HG02870 (cell line): ENCODE measurements around the gene SAMD8.
A peak's percentile ranks its signal among the peaks of the same experiment; 100 is the strongest.
"Not testable (repeated sequence)": the region's sequence is repeated elsewhere in the genome, so short reads cannot be mapped to it uniquely, and the experiment has no call there.

Source experiments
- ATAC-seq: cut with Tn5 transposase; IDR thresholded peaks from one replicate; pipeline ENCODE4 v1.9.1; 2021; ENCODE audit warnings: mild to moderate bottlenecking, moderate library complexity; ENCODE audit not compliant: unreplicated experiment

The SAMD8 gene

DNA sequence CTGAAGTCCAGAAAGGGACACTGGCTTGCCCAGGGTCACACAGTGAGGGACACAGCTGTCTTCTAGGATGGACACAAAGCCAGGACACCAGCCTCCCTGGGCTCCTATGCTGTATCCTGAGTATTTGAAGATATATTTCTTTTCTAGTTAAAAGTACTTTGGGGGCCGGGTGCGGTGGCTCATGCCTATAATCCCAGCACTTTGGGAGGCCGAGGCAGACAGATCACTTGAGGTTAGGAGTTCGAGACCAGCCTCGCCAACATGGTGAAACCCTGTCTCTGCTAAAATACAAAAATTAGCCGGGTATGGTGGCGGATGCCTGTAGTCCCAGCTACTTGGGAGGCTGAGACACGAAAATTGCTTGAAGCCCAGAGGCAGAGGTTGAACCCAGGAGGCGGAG lies 4.6 kb upstream of the SAMD8 start:
- ATAC-seq, result not testable (repeated sequence)

DNA sequence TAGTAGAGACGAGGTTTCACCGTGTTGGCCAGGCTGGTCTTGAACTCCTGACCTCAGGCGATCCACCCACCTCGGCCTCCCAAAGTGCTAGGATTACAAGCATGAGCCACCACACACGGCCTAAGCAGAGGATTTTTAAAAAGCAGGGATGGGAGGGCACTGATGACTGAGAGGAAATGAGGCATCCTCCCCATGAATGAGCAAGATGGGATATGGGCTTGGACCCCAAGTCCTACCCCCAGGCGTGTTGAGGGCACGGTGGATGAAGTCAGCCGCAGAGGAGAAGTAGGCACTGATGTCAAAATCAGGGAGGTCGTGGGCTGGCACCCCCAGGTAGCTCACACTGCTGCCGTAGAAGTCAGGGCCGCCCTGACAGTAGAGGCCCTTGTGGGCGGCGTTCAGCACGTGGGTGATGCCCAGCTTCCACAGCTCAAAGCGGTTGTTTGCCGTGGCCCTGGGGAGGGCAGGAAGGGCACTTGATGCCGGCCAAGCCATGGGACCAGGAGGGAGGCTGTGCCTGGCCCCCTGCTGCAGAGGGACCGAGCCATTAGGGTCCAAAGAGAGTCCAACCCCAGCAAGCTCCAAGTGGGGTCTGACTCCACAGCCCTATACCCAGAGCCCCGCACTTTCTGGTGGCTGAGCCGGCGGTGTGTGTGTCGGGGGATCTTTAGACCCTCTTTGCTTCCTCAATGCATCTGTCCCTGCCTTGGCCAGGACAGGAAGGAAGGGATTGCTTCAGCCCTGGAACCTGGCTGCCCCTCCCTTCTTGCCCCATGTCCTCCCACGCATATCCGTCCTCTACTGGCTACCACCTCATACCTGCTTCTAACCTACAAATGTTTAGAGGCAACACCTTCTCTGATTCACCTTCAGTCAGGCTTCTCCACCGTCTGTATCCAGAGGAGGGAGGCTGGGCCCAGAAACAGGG lies 3.4 kb upstream of the SAMD8 start:
- no peak for ATAC-seq

DNA sequence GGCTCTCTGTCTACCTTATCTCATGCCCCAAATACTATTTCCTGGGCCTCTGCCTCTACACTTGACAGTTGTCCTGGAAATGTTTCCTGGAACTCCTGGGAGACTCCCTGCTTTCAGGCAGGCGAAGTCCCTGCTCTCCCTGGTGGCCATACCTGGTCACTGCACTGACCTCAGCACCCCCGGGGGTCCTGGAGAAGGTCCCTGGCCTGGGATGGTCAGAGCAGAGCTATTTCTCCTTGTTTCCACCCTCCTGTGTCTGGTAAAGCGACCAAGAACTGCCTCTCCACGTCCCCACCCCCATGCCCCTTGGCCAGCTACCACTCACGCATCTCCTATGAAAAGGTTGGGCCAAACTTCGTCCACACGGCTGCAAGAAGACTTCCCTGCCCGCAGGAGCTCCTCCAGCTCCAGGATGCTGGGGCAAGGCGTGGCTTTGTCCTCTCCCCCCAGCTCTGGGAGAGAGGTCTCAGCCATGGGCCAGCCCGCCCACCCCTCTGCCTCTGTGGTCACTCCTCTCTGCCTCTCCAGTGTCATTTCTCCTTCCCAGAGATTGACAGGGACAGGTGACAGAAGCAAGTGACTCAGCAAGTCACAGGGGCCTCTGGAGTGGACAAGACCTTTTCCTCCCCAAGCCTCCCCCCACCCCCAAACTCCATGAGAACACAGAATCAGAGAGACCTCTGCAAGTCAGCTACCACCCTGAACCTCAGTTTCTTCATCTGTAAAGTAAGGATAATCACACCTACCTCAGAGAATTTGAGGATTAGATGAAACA lies 2.6 kb upstream of the SAMD8 start:
- ATAC-seq, result no peak

DNA sequence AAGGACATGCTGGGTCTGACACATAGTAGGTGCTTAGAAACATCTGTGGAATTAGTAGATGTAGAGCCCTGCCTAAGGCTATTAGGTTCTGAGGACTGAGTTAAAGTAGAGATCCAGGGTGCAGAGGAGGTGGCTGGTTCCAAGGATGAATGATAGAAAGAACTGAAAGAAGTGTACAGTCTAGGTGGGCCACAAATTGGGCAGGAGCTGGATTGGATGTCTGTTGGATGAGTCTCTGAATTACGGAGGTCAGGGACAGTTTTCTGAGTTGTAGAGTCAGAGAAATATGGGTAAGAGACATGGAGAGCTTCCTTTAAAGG lies 2.0 kb upstream of the SAMD8 start:
- no peak for ATAC-seq

DNA sequence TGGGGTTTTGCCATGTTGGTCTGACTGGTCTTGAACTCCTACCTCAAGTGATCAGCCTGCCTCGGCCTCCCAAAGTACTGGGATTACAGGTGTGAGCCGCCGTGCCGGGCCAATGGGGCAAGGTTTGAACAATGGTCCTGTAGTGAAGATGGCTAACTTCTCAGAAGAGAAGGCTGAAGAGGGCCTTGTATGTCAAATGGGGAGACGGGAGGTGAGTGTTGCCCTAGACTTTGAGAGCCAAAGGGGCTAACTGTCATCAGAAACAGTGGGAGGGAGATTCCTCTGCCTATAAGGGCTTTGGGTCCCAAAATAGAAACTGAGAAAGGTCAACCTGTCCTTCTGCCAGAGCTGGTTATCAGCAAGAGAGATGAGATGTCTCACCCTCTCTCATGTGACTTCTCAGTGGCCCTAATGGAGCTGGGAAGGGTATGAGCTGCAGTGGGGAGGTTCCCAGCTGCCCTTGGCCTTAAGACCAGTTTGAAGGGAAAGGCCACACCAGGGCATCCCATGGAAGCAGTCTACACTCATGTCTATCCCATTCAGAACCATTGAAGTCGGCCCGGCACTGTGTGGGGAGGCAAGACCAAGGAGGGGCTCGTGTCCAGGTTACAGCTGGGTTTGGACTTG lies 1.3 kb upstream of the SAMD8 start:
- ATAC-seq, result no peak

DNA sequence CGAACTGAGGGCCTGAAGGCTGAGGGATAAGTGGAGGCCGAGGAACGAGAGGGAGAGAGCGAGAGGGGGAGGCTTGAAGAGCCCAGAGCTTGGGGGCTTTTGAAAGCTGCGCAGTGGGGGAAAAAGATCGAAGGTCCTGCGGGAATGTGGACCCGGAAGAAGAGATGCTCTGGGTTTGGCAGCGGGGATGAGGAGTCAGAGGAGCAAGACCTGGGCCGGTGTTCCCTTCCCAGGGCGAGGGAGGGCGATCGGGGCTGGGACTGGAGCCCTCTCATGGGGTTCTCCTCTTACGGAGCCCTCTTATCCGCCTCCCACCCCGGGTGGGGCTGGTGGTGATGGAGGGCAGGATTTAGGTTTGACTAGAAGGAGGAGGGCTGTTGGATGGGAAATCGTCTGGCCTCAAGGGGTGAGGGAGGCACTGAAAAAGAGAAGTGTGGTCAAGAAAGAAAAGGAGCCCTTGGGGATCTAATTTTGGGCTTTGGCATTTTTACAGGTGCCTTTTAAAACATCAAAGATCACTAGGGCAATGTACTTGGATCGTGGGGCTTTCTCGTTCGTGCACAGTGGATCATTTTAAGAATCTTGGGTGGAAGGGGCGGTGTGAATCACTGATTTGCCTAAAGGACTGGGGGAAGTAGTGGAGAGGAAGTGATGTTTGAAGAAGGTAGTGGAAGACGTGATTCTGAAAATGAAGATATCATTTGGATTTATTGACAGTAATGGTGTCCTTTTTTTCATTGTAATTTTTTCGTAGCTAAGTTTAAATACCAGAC lies 637 bp downstream of the SAMD8 start:
- peak; percentile 27 for ATAC-seq

DNA sequence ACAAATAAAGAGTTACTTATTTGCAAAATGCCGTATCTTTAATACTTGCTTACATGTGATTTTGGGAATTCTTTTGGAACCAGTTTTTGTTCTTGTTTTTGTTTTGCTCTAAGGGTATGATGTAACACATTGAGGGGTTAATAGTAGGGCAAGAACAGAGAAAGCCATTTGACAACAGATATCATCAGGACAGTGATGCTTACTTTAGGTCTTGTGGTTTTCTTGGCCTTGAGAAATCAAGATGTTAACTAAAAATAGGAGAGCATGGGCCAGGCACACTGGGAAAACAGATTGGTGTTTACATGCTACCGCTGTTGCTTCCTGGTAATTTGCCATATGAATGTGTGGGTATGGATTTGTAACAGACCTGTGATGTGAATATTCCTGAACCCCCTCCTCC lies 3.7 kb downstream of the SAMD8 start:
- no peak for ATAC-seq

DNA sequence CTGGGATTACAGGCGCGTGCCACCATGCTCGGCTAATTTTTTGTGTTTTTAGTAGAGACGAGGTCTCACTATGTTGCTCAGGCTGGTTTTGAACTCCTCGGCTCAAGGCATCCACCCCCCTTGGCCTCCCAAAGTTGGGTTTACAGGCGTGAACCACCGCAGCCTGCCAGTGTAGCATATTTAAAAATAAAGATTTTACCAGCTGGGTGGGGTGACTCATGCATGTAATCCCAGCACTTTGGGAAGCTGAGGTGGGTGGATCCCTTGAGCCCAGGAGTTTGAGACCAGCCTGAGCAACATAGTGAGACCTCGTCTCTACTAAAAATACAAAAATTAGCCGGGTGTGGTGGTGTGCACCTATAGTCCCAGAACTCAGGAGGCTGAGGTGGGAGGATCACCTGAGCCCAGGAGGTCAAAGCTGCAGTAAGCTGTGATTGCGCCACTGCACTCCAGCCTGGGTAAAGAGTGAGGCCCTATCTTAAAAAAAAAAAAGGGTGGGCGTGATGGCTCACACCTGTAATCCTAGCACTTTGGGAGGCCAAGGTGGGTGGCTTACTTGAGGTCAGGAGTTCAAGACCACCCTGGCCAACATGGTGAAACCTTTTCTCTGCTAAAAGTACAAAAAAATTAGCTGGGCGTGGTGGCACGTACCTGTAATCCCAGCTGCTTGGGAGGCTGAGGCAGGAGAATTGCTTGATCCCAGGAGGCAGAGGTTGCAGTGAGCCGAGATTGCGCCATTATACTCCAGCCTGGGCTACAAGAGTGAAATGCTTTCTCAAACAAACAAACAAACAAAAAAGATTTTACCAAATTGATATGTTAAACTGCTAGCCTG lies 5.7 kb downstream of the SAMD8 start:
- ATAC-seq, result not testable (repeated sequence)

DNA sequence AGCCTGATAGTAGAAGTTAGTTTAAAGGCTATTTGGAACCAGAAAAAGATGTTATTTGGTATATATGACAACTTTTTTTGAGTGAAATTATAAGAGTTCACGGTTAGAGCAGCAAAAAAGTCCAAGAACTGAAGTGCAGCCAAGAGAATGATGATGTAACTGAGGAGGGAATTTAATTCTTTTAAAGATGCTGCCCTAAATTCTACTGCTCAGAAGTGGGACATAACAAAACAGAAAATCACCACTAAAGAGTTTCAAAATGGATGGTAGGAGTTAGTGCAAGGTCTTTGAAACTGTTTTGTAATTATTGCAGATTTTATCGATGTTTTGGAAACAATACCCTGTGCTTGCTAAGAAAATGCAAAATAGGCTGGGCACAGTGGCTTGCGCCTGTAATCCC lies 6.5 kb downstream of the SAMD8 start:
- no peak for ATAC-seq

DNA sequence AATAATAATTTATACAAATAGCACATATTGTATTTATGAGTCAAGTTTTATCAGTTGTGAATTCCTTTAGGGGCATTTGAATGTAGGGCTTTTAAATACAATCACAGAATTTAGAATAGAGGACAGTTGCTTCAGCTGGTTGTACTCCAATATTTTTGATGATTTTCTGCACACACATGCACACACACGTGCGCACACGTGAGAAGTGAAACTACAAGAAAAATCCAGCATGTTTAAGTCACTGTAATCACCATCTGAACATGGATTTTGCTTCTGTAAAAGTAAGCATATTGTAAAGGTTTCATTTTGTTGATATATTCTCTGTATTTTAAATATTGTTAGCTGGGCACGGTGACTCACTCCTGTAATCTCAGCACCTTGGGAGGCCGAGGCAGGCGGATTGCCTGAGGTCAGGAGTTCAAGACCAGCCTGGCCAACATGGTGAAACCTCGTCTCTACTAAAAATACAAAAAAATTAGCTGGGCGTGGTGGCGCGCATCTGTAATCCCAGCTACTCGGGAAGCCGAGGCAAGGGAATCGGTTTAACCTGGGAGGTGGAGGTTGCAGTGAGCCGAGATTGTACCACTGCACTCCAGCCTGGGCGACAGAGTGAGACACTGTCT lies 8.1 kb downstream of the SAMD8 start:
- ATAC-seq, result not testable (repeated sequence)

DNA sequence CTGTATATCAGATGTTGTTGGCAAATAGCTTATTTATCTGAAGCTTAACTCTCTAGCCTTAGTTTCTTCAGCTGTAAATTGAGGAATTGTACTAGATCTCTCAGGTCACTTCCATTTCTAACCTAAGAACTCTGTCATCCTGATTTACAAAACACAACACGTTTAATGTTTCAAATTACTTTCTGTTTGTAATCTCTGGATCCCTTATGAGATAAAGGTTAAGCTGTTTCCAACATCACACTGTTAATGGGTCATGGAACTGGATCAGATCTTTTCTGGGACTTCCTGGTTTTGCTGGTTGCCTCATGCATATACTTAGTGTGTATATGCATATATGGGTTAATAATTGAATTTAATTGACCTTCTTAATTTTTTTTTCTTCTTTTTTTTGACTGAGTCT lies 9.9 kb downstream of the SAMD8 start:
- ATAC-seq, result no peak

DNA sequence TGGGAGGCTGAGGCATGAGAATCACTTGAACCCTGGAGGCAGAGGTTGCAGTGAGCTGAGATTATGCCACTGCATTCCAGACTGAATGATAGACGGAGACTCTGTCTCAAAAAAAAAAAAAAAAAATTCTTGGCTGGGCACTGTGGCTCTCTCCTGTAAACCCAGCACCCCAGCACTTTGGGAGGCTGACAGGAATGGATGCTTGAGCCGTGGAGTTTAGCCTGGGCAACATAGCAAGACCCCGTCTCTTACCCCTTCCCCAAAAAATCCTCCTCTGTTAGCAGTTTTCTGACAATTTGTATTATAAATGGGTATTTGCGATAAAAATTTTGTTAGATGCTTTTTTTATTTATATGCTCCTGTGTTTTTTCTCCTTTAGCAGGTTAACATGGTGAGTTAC lies 11.0 kb downstream of the SAMD8 start:
- no peak for ATAC-seq

DNA sequence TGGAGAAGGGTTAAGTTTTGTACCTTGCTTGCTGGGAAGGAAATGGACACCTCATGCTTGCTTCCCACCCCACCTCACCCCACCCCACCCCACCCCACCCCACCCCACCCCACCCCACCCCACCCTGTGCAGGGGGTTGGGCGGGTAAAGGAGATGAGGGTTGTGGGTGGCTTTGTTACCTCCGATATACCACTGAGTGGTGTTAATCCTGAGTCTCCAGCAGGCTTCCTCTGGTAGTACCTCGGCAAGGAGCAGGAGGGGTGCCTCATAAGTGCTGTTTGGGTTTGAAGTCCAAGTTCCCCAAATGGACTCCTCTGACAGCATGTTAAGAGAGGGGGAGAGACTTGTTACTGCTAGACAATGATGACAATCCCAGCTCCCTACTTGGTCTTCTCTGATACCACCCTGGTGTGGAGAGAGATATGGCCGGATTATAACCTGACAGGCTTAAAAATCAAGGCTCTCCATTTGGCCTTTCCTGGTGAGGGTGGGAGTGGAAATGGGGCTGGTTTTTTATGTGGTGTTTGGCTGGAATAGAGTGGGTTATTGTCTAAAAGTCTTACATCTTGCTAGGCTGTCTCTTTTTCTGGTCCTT lies 11.7 kb downstream of the SAMD8 start:
- no peak for ATAC-seq

DNA sequence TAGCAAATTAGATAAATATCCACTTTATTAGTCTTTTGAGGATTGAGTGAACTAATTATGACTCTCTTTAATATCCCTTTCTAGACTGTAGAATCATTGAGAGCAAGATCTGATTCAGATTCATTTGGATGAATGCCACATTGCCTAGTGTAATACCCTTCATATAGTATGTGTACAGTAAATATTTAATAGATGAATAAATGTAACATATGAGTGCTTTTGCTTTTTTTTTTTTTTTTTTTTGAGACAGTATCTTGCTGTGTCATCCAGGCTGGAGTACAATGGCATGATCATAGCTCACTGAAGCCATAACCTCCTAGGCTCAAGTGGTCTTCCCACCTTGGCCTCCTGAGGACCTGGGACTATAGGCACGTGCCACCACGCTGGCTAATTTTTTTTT lies 14.8 kb downstream of the SAMD8 start:
- no peak for ATAC-seq

DNA sequence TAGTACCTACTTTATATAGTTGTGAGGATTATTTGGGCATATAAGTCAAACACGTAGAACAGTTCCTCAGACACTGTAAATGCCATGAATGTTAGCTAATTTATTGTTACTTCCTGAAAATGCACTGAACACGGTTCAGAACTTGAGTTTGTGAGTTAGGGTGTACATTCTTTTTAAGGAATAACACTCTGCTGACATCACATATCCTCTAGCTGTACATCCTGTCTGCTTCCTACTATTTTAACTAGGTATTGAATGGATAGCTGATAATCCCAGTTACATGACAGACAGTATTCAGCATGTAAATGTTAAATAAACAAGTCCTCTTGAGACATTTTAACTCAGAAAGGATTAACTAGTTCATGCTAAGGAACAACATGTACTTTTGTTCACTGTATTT lies 16.0 kb downstream of the SAMD8 start:
- ATAC-seq, result no peak

DNA sequence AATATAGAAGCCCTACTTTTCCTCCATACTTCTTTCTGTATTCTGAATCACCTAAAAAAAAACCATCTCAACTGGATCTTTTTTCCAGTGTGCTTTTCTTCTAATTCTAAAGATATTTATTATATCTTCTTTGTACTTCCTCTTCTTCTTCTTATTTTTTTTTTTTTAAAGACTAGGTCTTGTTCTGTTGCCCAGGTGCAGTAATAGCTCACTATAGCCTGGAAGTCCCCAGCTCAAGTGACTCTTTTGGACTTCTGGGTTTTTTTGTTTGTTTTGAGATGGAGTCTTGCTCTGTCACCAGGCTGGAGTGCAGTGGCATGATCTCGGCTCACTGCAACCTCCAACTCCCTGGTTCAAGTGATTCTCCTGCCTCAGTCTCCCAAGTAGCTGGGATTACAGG lies 17.5 kb downstream of the SAMD8 start:
- ATAC-seq, result not testable (repeated sequence)

DNA sequence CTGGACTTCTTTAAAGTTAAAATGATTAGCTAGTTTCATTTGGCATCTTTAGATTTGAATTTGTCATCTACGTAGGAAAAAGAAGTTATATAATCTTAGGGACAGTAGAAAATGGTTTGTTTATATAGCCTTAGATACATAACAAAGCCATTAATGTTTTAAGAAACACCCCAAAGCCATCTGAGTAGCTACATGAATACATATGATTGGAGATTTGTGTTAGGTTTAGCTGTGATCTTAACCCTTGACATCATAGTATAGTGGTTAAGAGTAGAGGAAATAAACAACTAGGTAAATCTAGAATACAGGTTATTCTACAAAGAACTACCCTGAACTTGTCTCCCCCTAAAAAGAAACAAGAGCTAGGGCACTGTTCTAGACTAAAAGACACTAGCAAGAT lies 18.1 kb downstream of the SAMD8 start:
- ATAC-seq, result no peak

DNA sequence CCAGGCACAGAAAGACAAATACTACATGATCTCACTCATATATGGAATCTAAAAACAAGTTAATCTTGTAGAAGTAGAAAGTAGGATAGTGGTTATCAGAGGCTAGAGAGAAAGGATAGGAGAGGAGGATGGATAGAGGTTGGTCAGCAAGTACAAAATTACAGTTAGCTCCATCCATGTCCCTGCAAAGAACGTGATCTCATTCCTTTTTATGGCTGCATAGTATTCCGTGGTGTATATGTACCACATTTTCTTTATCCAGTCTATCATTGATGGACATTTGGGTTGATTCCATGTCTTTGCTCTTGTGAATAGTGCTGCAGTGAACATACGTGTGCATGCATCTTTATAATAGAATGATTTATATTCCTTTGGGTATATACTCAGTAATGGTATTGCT lies 22.2 kb downstream of the SAMD8 start:
- ATAC-seq, result not testable (repeated sequence)

DNA sequence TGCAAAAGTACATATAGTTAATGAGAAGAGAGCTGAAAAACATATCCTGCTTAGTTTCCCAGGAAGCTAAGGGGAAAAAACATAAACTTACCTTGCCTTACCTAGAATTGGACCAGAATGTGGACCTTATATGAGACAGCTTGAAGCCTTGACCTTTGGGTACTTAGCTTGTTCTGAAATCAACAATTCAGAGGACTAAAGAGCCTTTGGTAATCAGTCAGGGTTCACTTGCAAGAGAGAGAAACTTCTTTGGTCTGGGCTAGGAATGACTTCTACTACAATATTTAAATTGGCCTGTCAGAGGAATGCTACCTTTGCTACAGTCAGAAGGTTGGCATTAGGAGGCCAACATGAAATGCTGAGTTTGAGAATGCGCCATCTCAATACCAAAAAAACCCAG lies 24.9 kb downstream of the SAMD8 start:
- ATAC-seq, result peak; percentile 64
